Mucosa of gallbladder (tissue), 1 donor: ENCODE measurements around the gene PAF1. TPM values are rescaled to one million over a fixed set of nuclear protein-coding genes. Genes with fewer than 3 reads are reported as not detected.

Experiments
- DNase-seq: peaks from one replicate; pipeline ENCODE4 v3.0.0-alpha.2; 2020; ENCODE audit warnings: low spot score
- total RNA-seq: library from RNA; stranded (reverse); gene quantifications from one replicate; pipeline ENCODE4 v1.2.1, GENCODE V29; 2021
- donor health status: DM: no; HTN: no; CAD: no.

Gene PAF1
- total RNA-seq, 1 donor from 2014 or later: 50.5 TPM

GRCh38 chr19:39405958-39406655, 15.2 kb upstream of the PAF1 start:
- no peak for DNase-seq

- no peak for DNase-seq
Observed at GRCh38 chr19:39405261-39405957, 14.5 kb upstream of the PAF1 start.

- DNase-seq: peak; percentile 98
Observed at GRCh38 chr19:39403331-39404312, 12.7 kb upstream of the PAF1 start.

GRCh38 chr19:39402346-39403300, 11.7 kb upstream of the PAF1 start:
- DNase-seq: peak; percentile 88

- DNase-seq: peak; percentile 91
Observed at GRCh38 chr19:39401549-39402345, 10.8 kb upstream of the PAF1 start.

- no peak for DNase-seq
Observed at GRCh38 chr19:39401070-39401548, 10.2 kb upstream of the PAF1 start.

GRCh38 chr19:39400061-39400460, 9.2 kb upstream of the PAF1 start:
- DNase-seq: no peak

GRCh38 chr19:39399668-39400050, 8.8 kb upstream of the PAF1 start:
- no peak for DNase-seq

- DNase-seq: peak; percentile 66
Observed at GRCh38 chr19:39398297-39398864, 7.5 kb upstream of the PAF1 start.

- peak; percentile 94 for DNase-seq
Observed at GRCh38 chr19:39397360-39398296, 6.7 kb upstream of the PAF1 start.

GRCh38 chr19:39390451-39390750, 505 bp downstream of the PAF1 start:
- peak; percentile 42 for DNase-seq

GRCh38 chr19:39389631-39390414, 1.1 kb downstream of the PAF1 start:
- no peak for DNase-seq

GRCh38 chr19:39388657-39389056, 2.2 kb downstream of the PAF1 start:
- DNase-seq: no peak

- no peak for DNase-seq
Observed at GRCh38 chr19:39386557-39386956, 4.3 kb downstream of the PAF1 start.

GRCh38 chr19:39385629-39386411, 5.1 kb downstream of the PAF1 start:
- no peak for DNase-seq

GRCh38 chr19:39384839-39385568, 5.9 kb downstream of the PAF1 start:
- no peak for DNase-seq
